MM.1S (cell line): ENCODE results near the gene CCNA2.

ENCODE experiments used
- DNase-seq: peaks from one replicate; pipeline ENCODE4 v3.0.0-alpha.2; 2015
- H2AFZ ChIP-seq: fragments of 300-600 bp; sonication (generic); 2 replicates; pipeline ENCODE4 v1.6.0; 2016; ENCODE audit warnings: antibody characterized with exemption, low read length
- H3F3A ChIP-seq: fragments of 300-600 bp; sonication (generic); 2 replicates; pipeline ENCODE4 v1.6.1; 2016; ENCODE audit warnings: mild to moderate bottlenecking, antibody characterized with exemption, low read length, moderate library complexity, mixed read lengths; ENCODE audit not compliant: insufficient read depth
- H3K27ac ChIP-seq: fragments of 300-600 bp; sonication (generic); 2 replicates; pipeline ENCODE4 v1.5.1; 2016; ENCODE audit warnings: mild to moderate bottlenecking, low read length
- H3K27me3 ChIP-seq: fragments of 300-600 bp; sonication (generic); replicated peaks from 2 replicates; pipeline ENCODE4 v1.6.0; 2016; ENCODE audit warnings: low read length; ENCODE audit not compliant: insufficient read depth
- H3K36me3 ChIP-seq: fragments of 300-600 bp; sonication (generic); replicated peaks from 2 replicates; pipeline ENCODE4 v1.6.1; 2016; ENCODE audit warnings: mild to moderate bottlenecking, low read length, mixed read lengths; ENCODE audit not compliant: insufficient read depth
- H3K4me1 ChIP-seq: fragments of 300-600 bp; sonication (generic); 2 replicates; pipeline ENCODE4 v1.6.1; 2016; ENCODE audit warnings: low read length, mixed read lengths
- H3K4me2 ChIP-seq: fragments of 300-600 bp; sonication (generic); 2 replicates; pipeline ENCODE4 v1.6.0; 2016; ENCODE audit warnings: low read depth, low read length
- H3K4me3 ChIP-seq: fragments of 300-600 bp; sonication (generic); 2 replicates; pipeline ENCODE4 v1.5.1; 2016; ENCODE audit warnings: low read length, mixed read lengths
- H3K79me2 ChIP-seq: fragments of 300-600 bp; sonication (generic); 2 replicates; pipeline ENCODE4 v1.6.1; 2016; ENCODE audit warnings: mixed run types, low read length, mixed read lengths
- H3K9ac ChIP-seq: fragments of 300-600 bp; sonication (generic); 2 replicates; pipeline ENCODE4 v1.6.1; 2016; ENCODE audit warnings: low read length, mixed read lengths
- H3K9me2 ChIP-seq: fragments of 300-600 bp; sonication (generic); replicated peaks from 2 replicates; pipeline ENCODE4 v1.6.1; 2016; ENCODE audit warnings: mild to moderate bottlenecking, low read length, mixed read lengths; ENCODE audit not compliant: insufficient read depth
- H3K9me3 ChIP-seq: fragments of 300-600 bp; sonication (generic); replicated peaks from 2 replicates; pipeline ENCODE4 v1.6.1; 2016; ENCODE audit warnings: mild to moderate bottlenecking, low read length, mixed read lengths; ENCODE audit not compliant: insufficient read depth
- H4K20me1 ChIP-seq: fragments of 300-600 bp; sonication (generic); 2 replicates; pipeline ENCODE4 v1.6.1; 2016; ENCODE audit warnings: mild to moderate bottlenecking, low read length, moderate library complexity, mixed read lengths; ENCODE audit not compliant: insufficient read depth
- CTCF ChIP-seq: fragments of 300-600 bp; sonication (generic); IDR thresholded peaks from 2 replicates; pipeline ENCODE4 v1.5.1; 2016; ENCODE audit warnings: antibody characterized with exemption, low read length, mixed read lengths
- EZH2 ChIP-seq: fragments of 300-600 bp; sonication (generic); optimal IDR thresholded peaks from 2 replicates; pipeline ENCODE3; 2017; ENCODE audit warnings: low read depth, mild to moderate bottlenecking, antibody characterized with exemption, low read length, mixed read lengths
- EZH2phosphoT487 ChIP-seq: fragments of 300-600 bp; sonication (generic); IDR thresholded peaks from 2 replicates; pipeline ENCODE4 v1.6.1; 2018; ENCODE audit warnings: antibody characterized with exemption, low read length

The CCNA2 gene

GRCh38 chr4:121789960-121790829, 33.5 kb downstream of the CCNA2 start:
- no peak for TF ChIP-seq EZH2phosphoT487
- no peak for TF ChIP-seq EZH2
- TF ChIP-seq CTCF = no peak
- Histone ChIP-seq H3K27ac (no peak overlapping the region), H3K9ac (no peak overlapping the region), H3K9me2 (no peaks in the 10 kb centered on the region), H3K4me2 (no peak overlapping the region), H3K9me3 (no peaks in the 10 kb centered on the region), H3K36me3 (no peaks in the 10 kb centered on the region), H4K20me1 (no peaks in the 10 kb centered on the region), H3K4me1 (no peaks in the 10 kb centered on the region), H3K27me3 (no peaks in the 10 kb centered on the region), H2AFZ (no peak overlapping the region), H3F3A (no peaks in the 10 kb centered on the region), H3K4me3 (no peak overlapping the region), H3K79me2 (no peaks in the 10 kb centered on the region)
- no peak for DNase-seq

- Histone ChIP-seq H3K4me3 (no peak overlapping the region), H4K20me1 (no peaks in the 10 kb centered on the region), H3K79me2 (no peaks in the 10 kb centered on the region), H3K27ac (no peak overlapping the region), H3K36me3 (no peaks in the 10 kb centered on the region), H3K9ac (no peak overlapping the region), H2AFZ (no peak overlapping the region), H3K9me2 (no peaks in the 10 kb centered on the region), H3F3A (no peaks in the 10 kb centered on the region), H3K9me3 (no peaks in the 10 kb centered on the region), H3K4me1 (no peaks in the 10 kb centered on the region), H3K4me2 (no peak overlapping the region), H3K27me3 (no peaks in the 10 kb centered on the region)
- DNase-seq = no peak
- no peak for TF ChIP-seq EZH2
- no peak for TF ChIP-seq CTCF
- TF ChIP-seq EZH2phosphoT487 = no peak
Observed at GRCh38 chr4:121789455-121789854, 34.2 kb downstream of the CCNA2 start.

DNA sequence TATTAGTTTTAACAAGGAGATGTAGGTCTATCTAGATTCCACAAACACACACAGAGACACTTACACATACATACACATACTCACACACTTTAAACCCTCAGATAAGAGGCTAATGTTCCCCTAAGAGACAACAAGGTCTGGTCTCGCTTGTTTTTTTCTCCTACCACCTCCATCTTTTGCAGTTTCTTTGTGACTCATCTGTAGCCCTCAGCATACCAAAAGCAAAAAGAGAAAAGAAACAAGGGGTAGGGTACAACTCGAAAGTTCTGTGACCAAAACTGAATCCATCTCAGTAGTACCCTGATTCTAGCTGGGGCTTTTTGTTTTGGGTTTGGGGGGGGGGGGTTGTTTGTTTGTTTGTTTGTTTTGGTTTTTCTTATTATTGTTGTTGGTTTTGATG, 34.8 kb downstream of the CCNA2 start:
- Histone ChIP-seq H4K20me1 (no peaks in the 10 kb centered on the region), H3K4me2 (no peak overlapping the region), H3K79me2 (no peaks in the 10 kb centered on the region), H3K4me1 (no peaks in the 10 kb centered on the region), H2AFZ (no peak overlapping the region), H3K27ac (no peak overlapping the region), H3K9me3 (no peaks in the 10 kb centered on the region), H3F3A (no peaks in the 10 kb centered on the region), H3K27me3 (no peaks in the 10 kb centered on the region), H3K9me2 (no peaks in the 10 kb centered on the region), H3K9ac (no peak overlapping the region), H3K36me3 (no peaks in the 10 kb centered on the region), H3K4me3 (no peak overlapping the region)
- no peak for DNase-seq
- TF ChIP-seq EZH2phosphoT487 (no peak), EZH2 (no peak), CTCF (no peak)
